ENCODE measurements around the gene IRAK2.

- TF ChIP-seq EZH2phosphoT487 (IDR thresholded peaks at IDR 0.05; ENCODE audit: insufficient read depth, low read depth) (no peak), EZH2 (IDR thresholded peaks at IDR 0.05; ENCODE audit: insufficient read depth, poor library complexity, severe bottlenecking) (no peak)
Observed at GRCh38 chr3:10278501-10278900, 113.8 kb downstream of the IRAK2 start.
